Trophoblast cell (in vitro differentiated cells and primary cell): ENCODE results near the gene MYL4.
A peak's percentile ranks its signal among the peaks of the same experiment; 100 is the strongest.

Experiments used
- DNase-seq, 2 donors: peaks; one replicate each; pipeline ENCODE4 v3.0.0-alpha.2; 2016
- H2AFZ ChIP-seq: 2 replicates; pipeline ENCODE4 v1.6.1; 2013; ENCODE audit warnings: low read length, moderate library complexity, mild to moderate bottlenecking; ENCODE audit not compliant: insufficient read depth, poor library complexity
- H2AK5ac ChIP-seq: 2 replicates; pipeline ENCODE4 v1.6.1; 2013; ENCODE audit warnings: mild to moderate bottlenecking, low read length
- H2BK120ac ChIP-seq: 2 replicates; pipeline ENCODE4 v1.6.1; 2013; ENCODE audit warnings: low read length, mild to moderate bottlenecking, moderate library complexity; ENCODE audit not compliant: insufficient read depth, poor library complexity
- H2BK12ac ChIP-seq: 2 replicates; pipeline ENCODE4 v1.6.1; 2013; ENCODE audit warnings: mild to moderate bottlenecking, low read length, moderate library complexity
- H2BK5ac ChIP-seq: 2 replicates; pipeline ENCODE4 v1.6.1; 2013; ENCODE audit warnings: low read length, low read depth, moderate library complexity, mild to moderate bottlenecking; ENCODE audit not compliant: poor library complexity
- H3K14ac ChIP-seq: 2 replicates; pipeline ENCODE4 v1.6.1; 2013; ENCODE audit warnings: mild to moderate bottlenecking, low read length
- H3K18ac ChIP-seq: 2 replicates; pipeline ENCODE4 v1.6.1; 2013; ENCODE audit warnings: mild to moderate bottlenecking, low read length
- H3K23ac ChIP-seq: 2 replicates; pipeline ENCODE4 v1.6.1; 2013; ENCODE audit warnings: low read length
- H3K27ac ChIP-seq: 2 replicates; pipeline ENCODE4 v1.5.1; 2013; ENCODE audit warnings: low read depth, mild to moderate bottlenecking, inconsistent platforms, low read length, moderate library complexity
- H3K27me3 ChIP-seq: 2 replicates; pipeline ENCODE4 v1.6.1; 2013; ENCODE audit warnings: inconsistent platforms, mild to moderate bottlenecking, low read length, moderate library complexity; ENCODE audit not compliant: insufficient read depth
- H3K36me3 ChIP-seq, 2 experiments: 1 replicate in 1 of 2; 2 replicates in 1 of 2; pipeline ENCODE4 v1.6.1; 2013; ENCODE audit warnings: low read length in 2 of 2, mild to moderate bottlenecking in 2 of 2, moderate library complexity in 1 of 2; ENCODE audit not compliant: insufficient read depth in 2 of 2, control insufficient read depth in 1 of 2
- H3K4ac ChIP-seq: 2 replicates; pipeline ENCODE4 v1.6.1; 2013; ENCODE audit warnings: low read depth, mild to moderate bottlenecking, low read length, moderate library complexity
- H3K4me1 ChIP-seq, 2 experiments: 1 replicate in 1 of 2; 2 replicates in 1 of 2; pipeline ENCODE4 v1.6.1; 2013; ENCODE audit warnings: low read length in 2 of 2, mild to moderate bottlenecking in 2 of 2, moderate library complexity in 1 of 2; ENCODE audit not compliant: insufficient read depth in 2 of 2, control insufficient read depth in 1 of 2
- H3K4me2 ChIP-seq: 2 replicates; pipeline ENCODE4 v1.6.1; 2013; ENCODE audit warnings: inconsistent platforms, mild to moderate bottlenecking, low read length, moderate library complexity
- H3K4me3 ChIP-seq: 2 replicates; pipeline ENCODE4 v1.5.1; 2013; ENCODE audit warnings: mild to moderate bottlenecking, low read depth, low read length, inconsistent platforms
- H3K79me1 ChIP-seq: one replicate; pipeline ENCODE4 v1.6.1; 2013; ENCODE audit warnings: low read length
- H3K79me2 ChIP-seq: 2 replicates; pipeline ENCODE4 v1.6.1; 2013; ENCODE audit warnings: low read length, mild to moderate bottlenecking; ENCODE audit not compliant: control insufficient read depth, insufficient read depth, poor library complexity
- H3K9ac ChIP-seq: 2 replicates; pipeline ENCODE4 v1.6.1; 2013; ENCODE audit warnings: mild to moderate bottlenecking, low read length
- H3K9me3 ChIP-seq: 2 replicates; pipeline ENCODE4 v1.6.1; 2013; ENCODE audit warnings: low read depth, mild to moderate bottlenecking, control low read depth, inconsistent platforms, low read length; ENCODE audit not compliant: insufficient read depth
- H4K12ac ChIP-seq: 2 replicates; pipeline ENCODE4 v1.6.1; 2013; ENCODE audit warnings: low read depth, mild to moderate bottlenecking, low read length, moderate library complexity
- H4K8ac ChIP-seq: 2 replicates; pipeline ENCODE4 v1.6.1; 2013; ENCODE audit warnings: low read depth, mild to moderate bottlenecking, low read length, moderate library complexity
- H4K91ac ChIP-seq: one replicate; pipeline ENCODE4 v1.6.1; 2013; ENCODE audit warnings: low read depth, mild to moderate bottlenecking, low read length, moderate library complexity
- WGBS: extraction: QIAGEN DNeasy Blood & Tissue Kit; methylation state at CpG from one replicate; pipeline ENCODE4 v1.1.7; 2013; ENCODE audit warnings: missing lambda C conversion rate; ENCODE audit not compliant: insufficient read length, insufficient coverage; ENCODE audit errors: extremely low coverage; 5-methylcytosine and 5-hydroxymethylcytosine counted together

The MYL4 gene

GRCh38 chr17:47225911-47226688 is 17.0 kb downstream of the MYL4 start:
- Histone ChIP-seq H3K18ac (no peak overlapping the region), H3K79me2 (no peaks in the 10 kb centered on the region), H3K4me1 (peaks cover 4 to 5% of the 10 kb centered on the region in 2 experiments), H3K79me1 (no peaks in the 10 kb centered on the region), H3K14ac (no peak overlapping the region), H2BK5ac (no peak overlapping the region), H4K8ac (no peak overlapping the region), H3K4ac (no peak overlapping the region), H2BK120ac (no peak overlapping the region), H3K27ac (no peak overlapping the region), H3K9ac (no peak overlapping the region), H3K4me3 (no peak overlapping the region), H3K36me3 (no peaks in the 10 kb centered on the region), H2BK12ac (no peak overlapping the region), H3K4me2 (no peak overlapping the region), H2AFZ (no peak overlapping the region), H4K91ac (no peak overlapping the region), H4K12ac (no peak overlapping the region), H3K9me3 (peaks cover 8% of the 10 kb centered on the region), H2AK5ac (no peak overlapping the region), H3K27me3 (no peaks in the 10 kb centered on the region), H3K23ac (no peak overlapping the region)
- DNase-seq, result no peak
- WGBS, result no CpG with 5 or more reads among the region's 2 CpGs

DNA sequence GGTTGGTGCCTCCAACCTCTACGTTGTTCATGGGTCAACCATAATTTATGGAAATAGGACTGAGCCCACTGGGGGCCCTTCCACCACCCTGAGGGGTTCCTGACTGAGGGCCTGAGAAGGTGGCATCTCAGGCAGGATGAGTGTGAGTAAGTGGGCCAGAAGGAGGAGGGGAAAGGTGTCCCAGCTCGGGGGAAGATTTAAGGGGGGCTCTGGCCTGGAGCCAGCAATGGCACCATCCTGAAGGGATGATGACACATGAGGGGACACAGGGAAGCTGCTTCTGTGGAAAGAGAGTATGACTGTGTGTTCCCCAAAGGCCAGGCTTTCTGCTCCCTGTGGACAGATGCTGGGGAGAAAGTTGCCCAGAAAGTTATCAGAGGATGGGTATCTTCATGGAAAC is 18.7 kb downstream of the MYL4 start:
- Histone ChIP-seq H4K91ac (no peak overlapping the region), H3K4me3 (no peak overlapping the region), H2BK12ac (no peak overlapping the region), H3K9me3 (peaks cover 5% of the 10 kb centered on the region), H3K79me2 (no peaks in the 10 kb centered on the region), H3K36me3 (no peaks in the 10 kb centered on the region), H2AFZ (no peak overlapping the region), H3K23ac (no peak overlapping the region), H3K14ac (no peak overlapping the region), H3K4me1 (peaks cover 4 to 5% of the 10 kb centered on the region in 2 experiments), H2BK5ac (no peak overlapping the region), H2BK120ac (no peak overlapping the region), H3K4ac (no peak overlapping the region), H3K27me3 (no peaks in the 10 kb centered on the region), H3K18ac (no peak overlapping the region), H4K8ac (no peak overlapping the region), H3K4me2 (no peak overlapping the region), H4K12ac (no peak overlapping the region), H3K79me1 (no peaks in the 10 kb centered on the region), H2AK5ac (no peak overlapping the region), H3K27ac (no peak overlapping the region), H3K9ac (no peak overlapping the region)
- no CpG with 5 or more reads among the region's 2 CpGs for WGBS
- DNase-seq, result no peak

GRCh38 chr17:47229535-47230443 is 20.6 kb downstream of the MYL4 start:
- H3K79me1 ChIP-seq, result no peaks in the 10 kb centered on the region
- H4K91ac ChIP-seq, result no peak overlapping the region
- no peak overlapping the region for H4K12ac ChIP-seq
- no peaks in the 10 kb centered on the region for H3K36me3 ChIP-seq
- no peak overlapping the region for H4K8ac ChIP-seq
- H3K23ac ChIP-seq, result no peak overlapping the region
- no peak overlapping the region for H2BK5ac ChIP-seq
- H2AFZ ChIP-seq, result no peak overlapping the region
- no peak overlapping the region for H3K4ac ChIP-seq
- peak overlapping the region; percentile 46 for H3K4me2 ChIP-seq
- peaks cover 4 to 5% of the 10 kb centered on the region in 2 experiments for H3K4me1 ChIP-seq
- H3K9ac ChIP-seq, result no peak overlapping the region
- no peak overlapping the region for H3K4me3 ChIP-seq
- no peaks in the 10 kb centered on the region for H3K9me3 ChIP-seq
- no CpG with 5 or more reads among the region's 22 CpGs for WGBS
- H3K79me2 ChIP-seq, result no peaks in the 10 kb centered on the region
- H3K14ac ChIP-seq, result no peak overlapping the region
- H3K27me3 ChIP-seq, result no peaks in the 10 kb centered on the region
- H3K27ac ChIP-seq, result no peak overlapping the region
- H3K18ac ChIP-seq, result no peak overlapping the region
- H2BK120ac ChIP-seq, result no peak overlapping the region
- DNase-seq, result peak; percentile 93 to 97
- no peak overlapping the region for H2AK5ac ChIP-seq
- no peak overlapping the region for H2BK12ac ChIP-seq

GRCh38 chr17:47230864-47231263 is 21.7 kb downstream of the MYL4 start:
- H4K91ac ChIP-seq, result peak overlapping the region; percentile 12
- H2BK120ac ChIP-seq, result no peak overlapping the region
- no peaks in the 10 kb centered on the region for H3K79me2 ChIP-seq
- peak overlapping the region; percentile 14 for H2BK5ac ChIP-seq
- no peak overlapping the region for H2AFZ ChIP-seq
- no peak overlapping the region for H3K23ac ChIP-seq
- H3K4me3 ChIP-seq, result no peak overlapping the region
- no peaks in the 10 kb centered on the region for H3K79me1 ChIP-seq
- no peaks in the 10 kb centered on the region for H3K9me3 ChIP-seq
- H4K12ac ChIP-seq, result no peak overlapping the region
- no peak overlapping the region for H4K8ac ChIP-seq
- H3K27me3 ChIP-seq, result no peaks in the 10 kb centered on the region
- H3K4me1 ChIP-seq, result peaks cover 4 to 5% of the 10 kb centered on the region in 2 experiments
- WGBS, result no CpG with 5 or more reads among the region's 10 CpGs
- no peak overlapping the region for H3K14ac ChIP-seq
- no peak overlapping the region for H2AK5ac ChIP-seq
- H3K27ac ChIP-seq, result no peak overlapping the region
- peak overlapping the region; percentile 25 for H2BK12ac ChIP-seq
- H3K4me2 ChIP-seq, result no peak overlapping the region
- H3K4ac ChIP-seq, result no peak overlapping the region
- no peak overlapping the region for H3K18ac ChIP-seq
- no peaks in the 10 kb centered on the region for H3K36me3 ChIP-seq
- DNase-seq, result no peak
- H3K9ac ChIP-seq, result no peak overlapping the region
